ENCODE measurements around the gene HK3.

HK3 gene

DNA sequence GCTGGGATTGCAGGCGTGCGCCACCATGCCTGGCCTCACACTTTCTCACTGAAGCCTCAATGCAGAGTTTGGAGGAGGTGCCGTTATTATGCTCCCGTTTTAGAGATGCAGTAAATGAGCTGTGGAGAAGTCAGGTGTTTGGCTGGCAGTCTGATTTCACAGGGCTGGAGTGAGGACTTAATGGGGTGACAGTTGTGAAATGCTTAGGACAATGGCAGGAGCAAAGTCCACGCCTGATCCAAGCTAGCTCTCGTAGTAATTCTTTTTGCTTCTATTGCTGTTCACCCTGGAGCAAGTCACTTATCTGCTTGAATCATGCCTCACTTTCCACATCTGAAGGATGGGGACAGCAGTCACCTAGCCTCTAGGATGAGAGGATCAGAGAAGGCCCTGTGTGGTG, 67.0 kb downstream of the HK3 start:
- TF ChIP-seq EZH2 (IDR thresholded peaks at IDR 0.05; ENCODE audit: borderline replicate concordance, low read depth, low read length, severe bottlenecking) (no peak), CTCF (IDR thresholded peaks at IDR 0.05; ENCODE audit: borderline replicate concordance, extremely low read depth, low read length, poor library complexity, severe bottlenecking) (no peak)
- no peak for ATAC-seq (ENCODE audit: insufficient read depth, low read depth)
- peaks cover 9% of the 10 kb centered on the region for H4K20me1 ChIP-seq (ENCODE audit: insufficient read depth, low read length)

GRCh38 chr5:176831425-176831824, 67.7 kb downstream of the HK3 start:
- H3K9me3 ChIP-seq (ENCODE audit: insufficient read depth, low read length, severe bottlenecking) = no peaks in the 10 kb centered on the region
- H3K4me3 ChIP-seq (ENCODE audit: low read depth in 1 of 2, low read length in 2 of 2) = no peak overlapping the region
- H3K4me2 ChIP-seq (ENCODE audit: insufficient read depth, low read length) = no peak overlapping the region
- H4K20me1 ChIP-seq (ENCODE audit: insufficient read depth, low read length) = 0 out of 2 replicates have a peak, but pooled peaks cover 4% of the 10 kb centered on the region
- no peak for ATAC-seq (ENCODE audit: insufficient read depth, low read depth)
- no peaks in the 10 kb centered on the region for H3K36me3 ChIP-seq (ENCODE audit: insufficient read depth, low read length)
- H3K27me3 ChIP-seq (ENCODE audit: insufficient read depth, low read length, poor library complexity) = no peaks in the 10 kb centered on the region
- H3K4me1 ChIP-seq (ENCODE audit: insufficient read depth, low read length) = no peaks in the 10 kb centered on the region
- H3K79me2 ChIP-seq (ENCODE audit: insufficient read depth, low read length) = no peaks in the 10 kb centered on the region
- no peak overlapping the region for H3K9ac ChIP-seq (ENCODE audit: low read depth, low read length)
- DNase-seq = no peak
- TF ChIP-seq EZH2 (IDR thresholded peaks at IDR 0.05; ENCODE audit: borderline replicate concordance, low read depth, low read length, severe bottlenecking) (no peak), CTCF (IDR thresholded peaks at IDR 0.05; ENCODE audit: borderline replicate concordance, extremely low read depth, low read length, poor library complexity, severe bottlenecking) (no peak)
- no peak overlapping the region for H2AFZ ChIP-seq (ENCODE audit: low read depth, low read length)
- H3K27ac ChIP-seq (ENCODE audit: low read length) = no peak overlapping the region

More for the DNA sequence above, 67.0 kb downstream of the HK3 start:
- no peak overlapping the region for H3K9ac ChIP-seq (ENCODE audit: low read depth, low read length)
- H3K27me3 ChIP-seq (ENCODE audit: insufficient read depth, low read length, poor library complexity) = no peaks in the 10 kb centered on the region
- H2AFZ ChIP-seq (ENCODE audit: low read depth, low read length) = no peak overlapping the region
- no peak for DNase-seq
- no peak overlapping the region for H3K4me3 ChIP-seq (ENCODE audit: low read depth in 1 of 2, low read length in 2 of 2)
- no peaks in the 10 kb centered on the region for H3K4me1 ChIP-seq (ENCODE audit: insufficient read depth, low read length)
- no peak overlapping the region for H3K4me2 ChIP-seq (ENCODE audit: insufficient read depth, low read length)
- H3K27ac ChIP-seq (ENCODE audit: low read length) = no peak overlapping the region
- no peaks in the 10 kb centered on the region for H3K79me2 ChIP-seq (ENCODE audit: insufficient read depth, low read length)
- no peaks in the 10 kb centered on the region for H3K9me3 ChIP-seq (ENCODE audit: insufficient read depth, low read length, severe bottlenecking)
- H3K36me3 ChIP-seq (ENCODE audit: insufficient read depth, low read length) = no peaks in the 10 kb centered on the region

GRCh38 chr5:176830995-176831423, 68.1 kb downstream of the HK3 start:
- no peak for ATAC-seq (ENCODE audit: insufficient read depth, low read depth)

More at GRCh38 chr5:176830995-176831423, 68.1 kb downstream of the HK3 start:
- Histone ChIP-seq H2AFZ (ENCODE audit: low read depth, low read length) (no peak overlapping the region), H3K9ac (ENCODE audit: low read depth, low read length) (no peak overlapping the region), H3K27me3 (ENCODE audit: insufficient read depth, low read length, poor library complexity) (no peaks in the 10 kb centered on the region), H3K4me2 (ENCODE audit: insufficient read depth, low read length) (no peak overlapping the region), H3K4me3 (ENCODE audit: low read depth in 1 of 2, low read length in 2 of 2) (no peak overlapping the region), H3K9me3 (ENCODE audit: insufficient read depth, low read length, severe bottlenecking) (no peaks in the 10 kb centered on the region), H3K4me1 (ENCODE audit: insufficient read depth, low read length) (no peaks in the 10 kb centered on the region), H3K36me3 (ENCODE audit: insufficient read depth, low read length) (no peaks in the 10 kb centered on the region), H3K79me2 (ENCODE audit: insufficient read depth, low read length) (no peaks in the 10 kb centered on the region), H4K20me1 (ENCODE audit: insufficient read depth, low read length) (0 out of 2 replicates have a peak, but pooled peaks cover 4% of the 10 kb centered on the region), H3K27ac (ENCODE audit: low read length) (no peak overlapping the region)
- no peak for TF ChIP-seq CTCF (IDR thresholded peaks at IDR 0.05; ENCODE audit: borderline replicate concordance, extremely low read depth, low read length, poor library complexity, severe bottlenecking)
- no peak for TF ChIP-seq EZH2 (IDR thresholded peaks at IDR 0.05; ENCODE audit: borderline replicate concordance, low read depth, low read length, severe bottlenecking)
- no peak for DNase-seq

Data from DND-41 (cell line).